DOHH2 (cell line): ENCODE data around the gene SCARB2.

Source experiments
- EZH2phosphoT487 ChIP-seq: fragments of 200-600 bp; sonication (generic); IDR thresholded peaks from 2 replicates; pipeline ENCODE4 v1.6.1; 2017; ENCODE audit warnings: borderline replicate concordance, mild to moderate bottlenecking, antibody characterized with exemption, low read length, moderate library complexity, mixed read lengths
- TF ChIP-seq, protein P1 (sequence below): fragments of 200-600 bp; sonication (generic); IDR thresholded peaks from one replicate; pipeline ENCODE4 v1.5.1; 2014; ENCODE audit warnings: antibody characterized with exemption, mild to moderate bottlenecking, low read depth, low read length; ENCODE audit not compliant: poor library complexity, severe bottlenecking

DNA sequence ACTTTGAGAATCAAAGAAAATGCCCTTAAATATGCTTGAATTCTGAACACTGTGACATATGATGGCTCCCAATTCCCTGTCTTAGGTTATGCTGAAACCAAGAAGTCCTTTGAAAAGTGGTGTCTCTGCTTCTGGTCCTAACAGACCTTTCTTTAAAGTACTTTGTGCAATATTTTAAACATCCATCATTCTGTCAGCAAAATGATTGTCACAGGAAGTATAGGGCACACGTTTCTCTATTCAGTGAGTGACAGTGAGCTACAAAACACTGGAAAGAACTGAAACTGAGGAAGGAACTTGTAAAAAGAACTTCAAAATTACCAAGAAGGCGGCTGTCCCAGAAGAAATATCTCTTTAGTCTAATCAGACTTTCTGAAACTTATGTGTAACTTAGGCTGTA lies 53.3 kb downstream of the SCARB2 start:
- TF ChIP-seq, protein P1, sequence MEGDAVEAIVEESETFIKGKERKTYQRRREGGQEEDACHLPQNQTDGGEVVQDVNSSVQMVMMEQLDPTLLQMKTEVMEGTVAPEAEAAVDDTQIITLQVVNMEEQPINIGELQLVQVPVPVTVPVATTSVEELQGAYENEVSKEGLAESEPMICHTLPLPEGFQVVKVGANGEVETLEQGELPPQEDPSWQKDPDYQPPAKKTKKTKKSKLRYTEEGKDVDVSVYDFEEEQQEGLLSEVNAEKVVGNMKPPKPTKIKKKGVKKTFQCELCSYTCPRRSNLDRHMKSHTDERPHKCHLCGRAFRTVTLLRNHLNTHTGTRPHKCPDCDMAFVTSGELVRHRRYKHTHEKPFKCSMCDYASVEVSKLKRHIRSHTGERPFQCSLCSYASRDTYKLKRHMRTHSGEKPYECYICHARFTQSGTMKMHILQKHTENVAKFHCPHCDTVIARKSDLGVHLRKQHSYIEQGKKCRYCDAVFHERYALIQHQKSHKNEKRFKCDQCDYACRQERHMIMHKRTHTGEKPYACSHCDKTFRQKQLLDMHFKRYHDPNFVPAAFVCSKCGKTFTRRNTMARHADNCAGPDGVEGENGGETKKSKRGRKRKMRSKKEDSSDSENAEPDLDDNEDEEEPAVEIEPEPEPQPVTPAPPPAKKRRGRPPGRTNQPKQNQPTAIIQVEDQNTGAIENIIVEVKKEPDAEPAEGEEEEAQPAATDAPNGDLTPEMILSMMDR = no peak
- no peak for TF ChIP-seq EZH2phosphoT487
